COR-L47 (cell line): Measurements from ENCODE around the gene SLC16A4.

Source experiments
- DNase-seq: peaks from one replicate; lab custom pipeline; 2025; lab: John Stamatoyannopoulos, UW

SLC16A4 gene

GRCh38 chr1:110326826-110327225 lies 64.0 kb downstream of the SLC16A4 start:
- DNase-seq, result no peak

- no peak for DNase-seq
Measured at GRCh38 chr1:110324667-110325066, 66.2 kb downstream of the SLC16A4 start.

- DNase-seq, result no peak
Measured at GRCh38 chr1:110321846-110322245, 69.0 kb downstream of the SLC16A4 start.

- no peak for DNase-seq
Measured at GRCh38 chr1:110321045-110321444, 69.8 kb downstream of the SLC16A4 start.

GRCh38 chr1:110320168-110320518 lies 70.7 kb downstream of the SLC16A4 start:
- DNase-seq, result no peak

GRCh38 chr1:110319332-110320167 lies 71.3 kb downstream of the SLC16A4 start:
- no peak for DNase-seq

- no peak for DNase-seq
Measured at GRCh38 chr1:110318046-110318445, 72.8 kb downstream of the SLC16A4 start.

GRCh38 chr1:110316735-110317134 lies 74.1 kb downstream of the SLC16A4 start:
- DNase-seq, result no peak
